ENCODE measurements around the gene MRC2.
"Not testable (repeated sequence)": the region's sequence is repeated elsewhere in the genome, so short reads cannot be mapped to it uniquely, and the experiment has no call there.

The MRC2 gene

GRCh38 chr17:62689441-62690167, 62.1 kb downstream of the MRC2 start:
- H3K36me3 Mint-ChIP-seq, result no peaks in the 10 kb centered on the region
- no peak overlapping the region for H3K4me3 Mint-ChIP-seq
- no peaks in the 10 kb centered on the region for H3K9me3 Mint-ChIP-seq (ENCODE audit: low read depth)
- no peaks in the 10 kb centered on the region for H3K27me3 Mint-ChIP-seq
- H3K4me1 Mint-ChIP-seq (ENCODE audit: low read depth), result no peaks in the 10 kb centered on the region
- no peak overlapping the region for H3K27ac Mint-ChIP-seq

GRCh38 chr17:62690168-62690897, 62.9 kb downstream of the MRC2 start:
- Mint-ChIP-seq H3K9me3 (ENCODE audit: low read depth) (no peaks in the 10 kb centered on the region), H3K27ac (no peak overlapping the region), H3K36me3 (no peaks in the 10 kb centered on the region), H3K4me1 (ENCODE audit: low read depth) (no peaks in the 10 kb centered on the region), H3K4me3 (no peak overlapping the region), H3K27me3 (no peaks in the 10 kb centered on the region)

GRCh38 chr17:62691589-62691915, 64.1 kb downstream of the MRC2 start:
- not testable (repeated sequence) for H3K36me3 Mint-ChIP-seq; H3K27ac Mint-ChIP-seq; H3K4me1 Mint-ChIP-seq (ENCODE audit: low read depth); H3K4me3 Mint-ChIP-seq; H3K27me3 Mint-ChIP-seq; H3K9me3 Mint-ChIP-seq (ENCODE audit: low read depth)

- Mint-ChIP-seq H3K27me3 (no peaks in the 10 kb centered on the region), H3K36me3 (no peaks in the 10 kb centered on the region), H3K27ac (peak overlapping the region; percentile 46), H3K4me1 (ENCODE audit: low read depth) (no peaks in the 10 kb centered on the region), H3K9me3 (ENCODE audit: low read depth) (no peaks in the 10 kb centered on the region), H3K4me3 (no peak overlapping the region)
These were observed 64.7 kb downstream of the MRC2 start for GRCh38 chr17:62692159-62692651.

- Mint-ChIP-seq H3K9me3 (ENCODE audit: low read depth) (no peaks in the 10 kb centered on the region), H3K4me3 (no peak overlapping the region), H3K27me3 (no peaks in the 10 kb centered on the region)
These were observed 65.4 kb downstream of the MRC2 start for GRCh38 chr17:62692721-62693431.

GRCh38 chr17:62693616-62694409, 66.3 kb downstream of the MRC2 start:
- Mint-ChIP-seq H3K36me3 (no peaks in the 10 kb centered on the region), H3K9me3 (ENCODE audit: low read depth) (no peaks in the 10 kb centered on the region), H3K27ac (no peak overlapping the region), H3K27me3 (no peaks in the 10 kb centered on the region), H3K4me3 (no peak overlapping the region), H3K4me1 (ENCODE audit: low read depth) (no peaks in the 10 kb centered on the region)

More at GRCh38 chr17:62692721-62693431, 65.4 kb downstream of the MRC2 start:
- H3K4me1 Mint-ChIP-seq (ENCODE audit: low read depth), result no peaks in the 10 kb centered on the region
- no peak overlapping the region for H3K27ac Mint-ChIP-seq
- no peaks in the 10 kb centered on the region for H3K36me3 Mint-ChIP-seq

GRCh38 chr17:62695093-62695738, 67.7 kb downstream of the MRC2 start:
- H3K4me1 Mint-ChIP-seq (ENCODE audit: low read depth); H3K36me3 Mint-ChIP-seq; H3K27me3 Mint-ChIP-seq; H3K27ac Mint-ChIP-seq; H3K9me3 Mint-ChIP-seq (ENCODE audit: low read depth); H3K4me3 Mint-ChIP-seq: not testable (repeated sequence)

GRCh38 chr17:62696256-62696655, 68.8 kb downstream of the MRC2 start:
- no peaks in the 10 kb centered on the region for H3K36me3 Mint-ChIP-seq
- no peaks in the 10 kb centered on the region for H3K9me3 Mint-ChIP-seq (ENCODE audit: low read depth)
- no peak overlapping the region for H3K4me3 Mint-ChIP-seq
- no peaks in the 10 kb centered on the region for H3K4me1 Mint-ChIP-seq (ENCODE audit: low read depth)
- H3K27me3 Mint-ChIP-seq, result no peaks in the 10 kb centered on the region
- H3K27ac Mint-ChIP-seq, result no peak overlapping the region

- no peaks in the 10 kb centered on the region for H3K27me3 Mint-ChIP-seq
- no peaks in the 10 kb centered on the region for H3K36me3 Mint-ChIP-seq
- H3K4me1 Mint-ChIP-seq (ENCODE audit: low read depth), result no peaks in the 10 kb centered on the region
- no peaks in the 10 kb centered on the region for H3K9me3 Mint-ChIP-seq (ENCODE audit: low read depth)
- H3K27ac Mint-ChIP-seq, result no peak overlapping the region
- no peak overlapping the region for H3K4me3 Mint-ChIP-seq
These were observed 69.4 kb downstream of the MRC2 start for GRCh38 chr17:62696726-62697490.

- H3K9me3 Mint-ChIP-seq (ENCODE audit: low read depth); H3K27me3 Mint-ChIP-seq; H3K4me1 Mint-ChIP-seq (ENCODE audit: low read depth); H3K36me3 Mint-ChIP-seq; H3K27ac Mint-ChIP-seq; H3K4me3 Mint-ChIP-seq: not testable (repeated sequence)
These were observed 71.0 kb downstream of the MRC2 start for GRCh38 chr17:62698459-62698858.

GRCh38 chr17:62700964-62701705, 73.7 kb downstream of the MRC2 start:
- no peak overlapping the region for H3K27ac Mint-ChIP-seq
- H3K9me3 Mint-ChIP-seq (ENCODE audit: low read depth), result no peaks in the 10 kb centered on the region
- peaks cover 5% of the 10 kb centered on the region for H3K27me3 Mint-ChIP-seq
- no peaks in the 10 kb centered on the region for H3K36me3 Mint-ChIP-seq
- no peak overlapping the region for H3K4me3 Mint-ChIP-seq
- H3K4me1 Mint-ChIP-seq (ENCODE audit: low read depth), result peaks cover 7% of the 10 kb centered on the region

GRCh38 chr17:62701706-62702085, 74.2 kb downstream of the MRC2 start:
- Mint-ChIP-seq H3K4me3 (no peak overlapping the region), H3K27me3 (peaks cover 5% of the 10 kb centered on the region), H3K9me3 (ENCODE audit: low read depth) (no peaks in the 10 kb centered on the region), H3K36me3 (no peaks in the 10 kb centered on the region), H3K4me1 (ENCODE audit: low read depth) (peaks cover 7% of the 10 kb centered on the region), H3K27ac (no peak overlapping the region)

- no peaks in the 10 kb centered on the region for H3K9me3 Mint-ChIP-seq (ENCODE audit: low read depth)
- H3K27me3 Mint-ChIP-seq, result peaks cover 5% of the 10 kb centered on the region
- H3K27ac Mint-ChIP-seq, result no peak overlapping the region
- H3K4me1 Mint-ChIP-seq (ENCODE audit: low read depth), result peaks cover 7% of the 10 kb centered on the region
- H3K4me3 Mint-ChIP-seq, result no peak overlapping the region
- no peaks in the 10 kb centered on the region for H3K36me3 Mint-ChIP-seq
These were observed 75.3 kb downstream of the MRC2 start for GRCh38 chr17:62702746-62703260.

All from activated naive CD8-positive, alpha-beta T cell (primary cell).